Measurements from ENCODE around the gene INPP5B.
"Not testable (repeated sequence)": the region's sequence is repeated elsewhere in the genome, so short reads cannot be mapped to it uniquely, and the experiment has no call there.

Gene INPP5B

DNA sequence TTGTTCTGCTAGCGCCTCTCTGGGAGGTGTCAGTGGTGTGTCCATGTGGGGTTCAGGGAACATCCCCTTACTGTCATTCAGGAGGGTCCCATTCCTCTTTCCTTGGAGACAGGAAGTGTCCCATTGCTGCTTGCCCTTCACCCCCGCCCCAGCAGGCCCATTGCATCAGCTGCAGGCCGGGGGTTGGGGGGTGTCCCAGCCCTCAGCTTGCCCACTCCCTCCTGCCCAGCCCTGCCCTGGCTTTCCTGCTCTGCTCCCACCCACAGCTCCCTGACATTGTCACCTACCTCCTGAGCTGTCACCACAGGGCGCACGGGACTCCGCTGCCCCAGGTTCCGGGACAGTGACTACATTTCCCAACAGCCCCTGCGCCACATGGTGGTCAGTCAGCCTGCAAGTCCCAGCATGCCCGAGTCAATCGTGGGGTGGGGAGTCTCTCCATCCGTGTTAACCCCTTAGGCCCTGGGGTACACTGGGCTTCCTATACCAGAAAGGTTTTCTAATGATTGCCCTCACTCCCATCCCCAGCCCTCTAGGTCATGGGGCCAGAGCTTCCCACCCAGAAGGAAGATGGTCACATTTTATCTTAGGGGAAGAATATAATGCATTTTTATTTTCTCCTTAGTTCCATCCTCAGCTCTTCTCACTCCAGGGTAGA lies at the start of gene INPP5B:
Gene INPP5B (minus strand): TSS at position 351 of the 658 bp plus-strand sequence. CDS start 745 bp downstream, outside the sequence.
- no peak for DNase-seq

DNA sequence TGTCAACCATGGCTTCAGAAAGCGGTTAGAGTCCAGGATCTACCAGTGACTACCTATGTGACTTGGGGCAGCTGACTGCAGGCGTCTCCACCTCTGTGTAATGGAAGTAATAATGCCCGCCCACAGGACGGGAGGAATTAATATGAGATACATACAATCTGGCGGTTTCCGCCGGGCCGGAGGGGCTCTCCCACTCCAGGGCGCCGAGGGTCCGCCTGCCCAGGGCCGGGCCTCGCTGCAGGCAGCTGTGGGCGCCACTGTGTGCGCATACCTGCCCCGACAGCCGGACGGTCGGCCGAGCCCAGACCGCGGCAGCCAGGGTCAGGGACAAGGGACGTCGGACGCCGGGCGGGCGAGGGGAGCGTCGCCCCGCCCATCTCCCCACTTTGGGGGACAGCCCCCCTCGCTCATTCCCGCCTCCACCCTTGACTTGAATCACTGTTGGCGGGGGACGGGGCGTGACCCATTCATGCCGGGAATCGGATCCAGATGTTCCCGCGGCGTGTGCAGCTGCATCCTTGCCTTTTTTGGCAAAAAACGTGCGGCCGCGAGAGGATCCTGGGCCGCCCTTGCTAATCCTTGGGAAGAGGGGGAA lies 49.0 kb upstream of the INPP5B start:
- DNase-seq, result no peak

DNA sequence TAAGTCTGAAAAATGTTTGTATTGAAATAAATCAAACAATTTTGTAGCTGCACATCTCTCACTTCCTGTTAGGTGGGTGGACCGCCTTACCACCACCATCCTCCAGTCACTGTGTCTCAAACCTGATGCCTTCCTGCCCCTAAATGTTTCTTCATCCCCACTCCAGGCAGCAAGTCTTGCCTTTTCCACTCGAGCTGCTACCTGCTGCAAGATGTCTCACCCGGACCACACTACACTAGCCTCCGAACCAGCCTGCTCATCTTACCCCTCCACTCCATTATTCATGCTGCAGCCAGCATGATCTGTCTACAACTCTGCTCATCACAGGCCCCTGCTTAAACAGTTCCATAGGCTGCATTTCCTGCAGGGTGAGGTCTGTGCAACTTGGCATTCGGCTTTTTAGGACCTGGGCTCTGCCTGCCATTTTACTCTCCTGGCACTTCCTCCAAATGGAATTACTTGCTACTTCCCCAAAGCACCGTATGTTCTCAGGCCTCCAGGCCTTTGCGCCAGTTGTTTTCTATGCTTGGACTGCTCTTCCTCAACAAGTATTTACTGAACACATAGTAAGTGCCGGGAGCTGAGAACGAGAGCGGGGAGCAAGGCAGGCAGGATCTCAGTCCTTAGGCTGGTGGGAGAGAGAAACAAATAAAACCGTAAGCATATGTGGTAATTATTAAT lies 48.2 kb upstream of the INPP5B start:
- DNase-seq, result no peak

DNA sequence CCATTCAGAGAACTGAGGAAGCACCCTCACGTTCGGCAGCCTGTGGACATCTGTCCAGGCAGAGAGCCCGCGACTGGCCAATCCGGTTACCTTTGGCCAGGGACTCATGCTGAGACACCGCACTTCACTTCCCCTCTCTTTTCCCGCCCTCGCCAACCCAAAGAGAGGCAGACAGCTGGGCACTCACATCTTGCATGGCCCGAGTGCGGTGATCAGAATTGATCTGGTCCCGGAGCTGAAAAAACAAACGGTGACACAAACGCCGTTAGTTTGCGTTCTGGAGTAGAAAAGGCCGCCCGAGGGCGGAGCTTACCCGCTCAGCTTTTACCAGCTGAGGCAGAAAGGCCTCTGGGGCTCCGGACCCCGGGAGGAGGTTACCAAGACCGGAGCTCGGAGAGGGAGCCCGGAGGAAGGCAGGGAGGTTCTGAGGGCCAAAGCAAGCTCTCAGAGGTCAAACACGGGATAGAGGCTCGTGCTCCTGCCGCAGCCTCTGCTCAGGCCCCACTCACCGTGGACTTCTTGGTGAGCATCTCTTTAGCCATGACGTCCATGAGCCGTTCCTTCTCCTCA lies 42.6 kb upstream of the INPP5B start:
- DNase-seq, result no peak

DNA sequence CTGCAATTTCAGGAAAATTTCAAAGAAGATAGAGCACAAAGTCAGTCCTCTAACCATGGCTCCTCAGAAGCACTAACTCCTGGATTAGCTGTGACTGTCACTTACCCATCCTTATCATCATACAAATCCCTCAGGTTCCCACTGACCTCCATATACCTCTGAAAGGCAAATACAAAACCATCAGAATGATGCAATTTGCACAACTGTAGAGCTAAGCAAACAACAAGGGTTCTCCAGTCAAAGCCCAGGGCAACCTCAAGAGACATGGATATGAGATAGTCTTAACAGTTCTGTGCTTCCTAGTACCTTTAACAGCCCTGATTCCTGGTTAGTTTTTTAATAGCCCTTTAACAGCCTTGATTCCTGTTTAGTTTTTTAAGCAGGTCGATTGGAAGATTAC lies 40.8 kb upstream of the INPP5B start:
- no peak for DNase-seq

DNA sequence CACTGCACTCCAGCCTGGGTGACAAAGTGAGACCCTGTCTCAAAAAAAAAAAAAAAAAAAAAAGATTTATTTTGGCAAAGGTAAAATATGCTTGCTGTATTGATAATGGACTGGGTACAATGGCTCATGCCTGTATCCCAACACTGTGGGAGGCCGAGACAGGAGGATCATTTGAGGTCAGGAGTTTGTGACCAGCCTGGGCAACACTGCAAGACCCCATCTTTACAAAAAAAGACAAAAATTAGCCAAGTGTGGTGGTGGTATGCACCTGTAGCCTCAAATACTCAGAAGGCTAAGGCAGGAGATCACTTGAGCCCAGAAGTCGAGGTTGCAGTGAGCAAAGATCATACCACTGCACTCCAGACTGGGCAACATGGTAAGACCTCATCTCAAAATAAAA lies 36.7 kb upstream of the INPP5B start:
- DNase-seq, result no peak

DNA sequence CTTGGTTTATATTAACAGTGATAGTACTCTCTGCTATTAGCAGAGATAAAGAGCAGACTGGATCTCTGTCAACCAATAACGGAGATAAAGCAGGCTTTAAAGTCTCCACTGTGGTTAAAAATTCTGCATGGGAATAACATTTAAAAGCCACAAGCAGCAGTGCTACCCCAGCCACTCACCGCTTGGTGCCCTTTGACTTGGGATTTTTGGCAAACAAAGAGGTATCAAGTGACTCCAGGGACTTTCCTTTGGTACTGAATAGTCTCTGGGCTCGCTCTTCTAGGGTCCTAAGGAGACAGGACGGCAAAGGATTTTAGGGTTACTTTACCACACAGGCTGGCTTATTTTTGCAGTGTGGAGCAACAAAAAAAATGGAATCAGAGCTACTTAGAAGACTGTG lies 31.7 kb upstream of the INPP5B start:
- DNase-seq, result no peak

DNA sequence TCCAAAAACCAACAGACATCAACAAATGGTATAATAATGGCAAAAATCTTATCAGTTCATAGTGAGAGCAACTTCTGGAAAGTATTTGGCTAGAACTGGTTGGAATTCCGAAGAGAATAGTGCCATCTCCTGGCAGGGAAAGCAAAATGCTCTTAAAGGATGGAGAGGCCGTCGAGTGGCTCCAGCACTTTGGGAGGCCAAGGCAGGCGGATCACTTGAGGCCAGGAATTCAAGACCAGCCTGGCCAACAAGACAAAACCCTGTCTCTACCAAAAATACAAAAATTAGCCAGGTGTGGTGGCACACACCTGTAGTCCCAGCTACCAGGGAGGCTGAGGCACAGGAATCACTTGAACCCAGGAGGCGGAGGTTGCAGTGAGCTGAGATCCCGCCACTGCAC lies 28.2 kb upstream of the INPP5B start:
- DNase-seq, result not testable (repeated sequence)

DNA sequence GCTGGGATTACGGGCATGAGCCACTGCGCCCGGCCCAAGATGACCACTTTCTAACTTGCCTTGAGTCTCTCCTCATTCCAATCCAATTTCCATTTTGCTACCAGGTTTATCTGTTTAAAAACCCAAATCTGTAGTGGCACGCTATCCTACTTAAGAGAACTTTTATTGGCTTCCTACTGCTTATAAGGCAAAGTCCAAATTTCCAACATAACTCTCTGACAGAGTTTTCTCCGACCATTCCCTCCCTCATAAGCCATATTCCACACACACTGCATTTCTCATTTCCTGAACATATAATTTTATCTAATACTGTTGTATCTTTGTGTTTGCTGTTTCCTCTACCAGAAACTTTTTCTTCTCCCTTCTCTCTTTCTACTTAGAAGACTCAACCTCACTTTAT lies 27.7 kb upstream of the INPP5B start:
- no peak for DNase-seq

DNA sequence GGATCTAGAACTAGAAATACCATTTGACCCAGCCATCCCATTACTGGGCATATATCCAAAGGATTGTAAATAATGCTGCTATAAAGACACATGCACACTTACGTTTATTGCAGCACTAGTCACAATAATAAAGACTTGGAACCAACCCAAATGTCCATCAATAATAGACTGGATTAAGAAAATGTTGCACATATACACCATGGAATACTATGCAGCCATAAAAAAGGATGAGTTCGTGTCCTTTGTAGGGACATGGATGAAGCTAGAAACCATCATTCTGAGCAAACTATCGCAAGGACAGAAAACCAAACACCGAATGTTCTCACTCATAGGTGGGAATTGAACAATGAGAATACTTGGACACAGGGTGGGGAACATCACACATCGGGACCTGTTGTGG lies 26.8 kb upstream of the INPP5B start:
- not testable (repeated sequence) for DNase-seq

DNA sequence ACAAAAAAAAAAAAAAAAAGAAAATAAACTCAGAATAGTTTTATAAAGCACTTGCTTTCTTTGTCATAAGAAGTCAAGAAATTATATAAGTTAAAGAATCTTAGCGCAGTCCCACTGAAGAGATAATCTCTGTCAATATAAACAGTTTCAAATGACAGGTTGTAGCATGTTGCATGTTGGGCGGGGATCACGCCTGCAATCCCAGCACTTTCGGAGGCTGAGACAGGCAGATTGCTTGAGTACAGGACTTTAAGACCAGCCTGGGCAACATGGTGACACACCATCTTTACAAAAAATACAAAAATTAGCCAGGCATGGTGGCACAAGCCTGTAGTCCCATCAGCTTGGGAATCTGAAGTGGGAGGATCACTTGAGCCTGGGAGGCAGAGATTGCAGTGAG lies 18.4 kb upstream of the INPP5B start:
- DNase-seq, result no peak

DNA sequence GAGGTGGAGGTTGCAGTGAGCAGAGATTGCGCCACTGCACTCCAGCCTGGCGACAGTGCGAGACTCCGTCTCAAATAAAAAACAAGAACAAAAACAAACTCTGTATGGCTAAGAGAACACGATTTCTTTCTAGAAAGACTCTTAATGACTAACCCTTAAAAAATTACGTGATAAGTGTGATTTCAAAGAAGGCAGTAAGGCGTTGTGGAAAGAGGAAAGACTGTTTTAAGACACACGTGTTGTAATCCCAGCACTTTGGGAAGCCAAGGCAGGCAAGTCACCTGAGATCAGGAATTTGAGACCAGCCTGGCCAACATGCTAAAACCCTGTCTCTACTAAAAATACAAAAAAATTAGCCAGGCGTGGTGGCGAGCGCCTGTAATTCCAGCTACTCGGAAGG lies 17.3 kb upstream of the INPP5B start:
- not testable (repeated sequence) for DNase-seq

DNA sequence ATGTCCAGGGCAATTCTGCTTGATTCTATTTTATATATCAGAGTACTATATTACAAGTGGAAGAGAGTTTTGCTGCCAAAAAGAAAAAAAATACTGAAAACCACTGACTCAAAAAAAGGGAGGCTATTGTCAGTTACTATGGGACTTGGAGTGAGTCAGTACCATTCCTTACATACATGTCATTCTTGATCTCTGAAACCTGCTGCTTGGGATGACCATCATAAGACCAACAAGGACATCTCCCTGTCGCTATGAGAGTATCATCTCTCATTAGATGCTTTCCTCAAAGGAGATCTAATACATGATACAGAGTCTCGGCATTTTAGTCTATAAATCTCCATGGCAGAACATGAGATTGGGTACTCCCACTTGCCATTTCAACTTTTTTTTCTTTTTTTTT lies 11.8 kb upstream of the INPP5B start:
- DNase-seq, result no peak

DNA sequence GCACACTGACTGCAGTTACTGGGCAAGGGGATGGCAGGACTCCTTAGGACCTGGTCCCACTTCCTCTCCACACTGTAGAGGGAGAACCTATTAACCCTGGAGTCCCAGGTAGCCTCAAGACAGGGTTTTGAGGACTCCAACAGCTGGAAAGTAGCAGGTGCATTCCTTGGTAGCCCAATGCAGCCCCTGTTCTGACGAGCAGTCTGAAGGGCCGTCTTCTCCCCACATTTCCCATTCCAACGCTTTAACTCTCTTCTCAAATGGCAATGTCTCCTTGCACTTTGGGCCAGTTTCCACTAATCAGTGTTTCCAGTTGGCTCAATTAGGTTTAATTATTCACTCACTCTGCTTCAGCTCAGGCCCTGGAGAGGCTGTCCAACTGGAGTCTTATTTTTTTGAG lies 8.8 kb upstream of the INPP5B start:
- DNase-seq, result no peak

DNA sequence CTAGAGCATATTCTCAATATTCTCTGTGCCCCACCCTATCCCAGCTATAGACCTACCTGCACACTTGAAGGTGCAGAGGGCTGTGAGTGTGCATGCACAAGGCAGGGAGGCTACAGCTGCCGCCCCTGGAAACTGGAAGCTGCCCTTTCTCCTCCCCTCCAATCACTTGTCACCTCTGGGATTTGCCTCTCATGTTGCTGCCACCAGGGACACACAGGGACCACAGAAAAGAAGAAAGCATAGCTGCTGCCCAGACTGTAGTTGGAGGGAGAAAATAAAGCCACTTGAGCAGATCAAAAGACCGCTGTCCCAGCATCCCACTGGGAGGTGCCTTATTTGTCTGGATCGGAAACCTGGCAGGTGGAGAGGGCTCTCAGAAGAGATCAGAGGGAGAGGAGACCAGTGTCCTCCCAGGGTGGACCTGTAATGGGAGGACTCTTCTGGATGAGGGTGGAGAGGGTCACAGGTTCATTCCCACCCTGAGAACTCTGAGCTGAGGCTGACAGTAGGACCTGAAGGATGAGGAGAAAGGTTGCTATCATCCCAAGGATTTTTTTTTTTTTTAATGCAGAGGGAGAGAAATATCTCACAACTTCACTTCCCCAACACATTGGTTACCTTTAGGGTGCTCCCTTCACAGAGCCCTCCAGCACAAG lies 7.6 kb upstream of the INPP5B start:
- DNase-seq, result no peak

DNA sequence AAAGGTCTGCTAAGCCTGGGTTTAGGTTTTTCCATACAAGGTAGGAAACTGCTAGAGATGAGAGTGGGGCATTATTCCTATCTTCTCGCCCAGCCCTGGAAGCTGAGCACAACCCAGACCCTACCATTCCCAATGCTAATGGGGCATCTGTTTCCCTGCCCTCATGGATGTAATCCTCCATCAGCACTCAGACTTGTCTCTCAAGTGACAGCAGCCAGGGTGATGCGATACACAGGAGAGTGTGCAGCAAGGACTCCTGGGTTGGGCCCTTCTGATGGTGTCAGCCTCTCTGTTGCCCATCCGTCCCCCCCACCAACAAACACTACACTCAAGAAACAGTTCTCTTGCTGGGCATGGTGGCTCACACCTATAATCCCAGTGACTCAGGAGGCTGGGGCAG lies 5.9 kb upstream of the INPP5B start:
- DNase-seq, result no peak

DNA sequence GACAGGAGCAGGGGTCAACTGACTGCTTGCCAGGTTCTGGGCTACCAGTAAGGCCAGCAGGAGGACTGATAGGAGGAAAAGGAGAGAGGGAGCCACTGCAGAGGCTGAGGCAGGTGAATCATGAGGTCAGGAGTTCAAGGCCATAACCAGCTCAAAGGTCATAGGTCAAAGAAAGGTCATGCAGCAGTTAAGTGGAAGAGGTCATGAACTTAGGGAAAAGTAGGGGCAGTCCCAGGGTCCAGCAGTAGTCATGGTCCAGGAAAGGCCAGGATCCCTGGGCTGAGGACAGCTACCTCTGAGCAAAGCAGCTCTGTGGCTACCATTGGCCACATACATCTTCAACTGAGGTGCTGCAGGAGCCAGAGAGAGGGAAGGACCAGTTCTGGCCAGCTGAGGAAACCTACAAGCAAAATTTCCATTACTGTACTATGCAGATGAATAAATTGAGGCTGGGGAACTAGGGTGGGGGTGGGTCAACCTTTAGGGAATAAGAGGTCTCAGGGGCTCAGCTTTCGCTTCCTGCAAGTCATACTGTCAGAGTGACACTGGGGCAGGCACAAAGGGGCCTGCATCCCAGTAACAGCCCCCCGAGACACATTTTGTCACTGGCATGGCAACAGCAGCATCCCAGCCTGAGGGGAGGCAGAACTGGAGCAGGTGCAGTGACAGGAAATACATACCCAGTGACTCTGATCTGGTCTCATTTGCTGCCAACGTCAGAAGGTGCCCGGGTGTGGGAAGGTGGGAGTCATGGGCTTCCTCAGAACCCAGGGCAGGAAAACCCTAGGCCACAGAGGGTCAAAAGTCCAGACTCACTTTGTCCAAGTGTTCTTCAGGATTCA lies 5.2 kb upstream of the INPP5B start:
- DNase-seq, result no peak

DNA sequence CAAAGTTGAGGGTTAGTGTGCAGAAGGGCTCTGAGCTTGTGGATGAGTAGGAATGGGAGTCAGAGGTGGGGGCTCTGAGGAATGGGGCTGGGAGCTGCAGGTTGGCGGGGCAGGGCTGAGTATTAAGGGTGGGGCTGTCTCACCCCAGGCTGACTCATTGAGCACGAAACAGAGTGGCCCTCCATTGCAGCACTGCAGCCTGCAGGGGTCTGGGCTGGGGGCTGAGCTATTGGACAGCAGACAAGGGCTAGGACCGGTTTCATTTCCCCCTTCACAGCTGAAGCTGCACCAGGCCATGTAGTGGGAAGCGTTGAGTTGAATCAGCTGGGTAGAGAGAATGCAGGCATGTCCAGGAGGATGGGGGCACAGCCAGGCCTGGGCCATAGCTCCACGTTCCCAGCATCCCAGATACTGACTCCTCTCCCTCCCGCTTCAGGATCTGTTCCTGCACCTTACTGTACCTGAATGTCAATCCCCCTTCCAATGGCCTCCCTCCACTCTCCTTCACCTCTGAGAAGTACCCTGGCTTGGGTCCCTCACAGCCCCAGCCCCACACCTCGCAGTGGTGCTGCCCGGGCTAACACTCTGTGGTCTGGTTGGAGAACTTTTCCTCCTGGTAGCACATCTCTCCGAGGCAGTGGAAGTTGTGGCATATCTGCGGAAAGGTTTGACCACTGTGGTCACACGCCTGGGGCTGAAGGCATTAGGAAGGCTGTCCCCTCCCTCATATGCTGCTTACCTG lies 4.4 kb upstream of the INPP5B start:
- DNase-seq, result no peak

DNA sequence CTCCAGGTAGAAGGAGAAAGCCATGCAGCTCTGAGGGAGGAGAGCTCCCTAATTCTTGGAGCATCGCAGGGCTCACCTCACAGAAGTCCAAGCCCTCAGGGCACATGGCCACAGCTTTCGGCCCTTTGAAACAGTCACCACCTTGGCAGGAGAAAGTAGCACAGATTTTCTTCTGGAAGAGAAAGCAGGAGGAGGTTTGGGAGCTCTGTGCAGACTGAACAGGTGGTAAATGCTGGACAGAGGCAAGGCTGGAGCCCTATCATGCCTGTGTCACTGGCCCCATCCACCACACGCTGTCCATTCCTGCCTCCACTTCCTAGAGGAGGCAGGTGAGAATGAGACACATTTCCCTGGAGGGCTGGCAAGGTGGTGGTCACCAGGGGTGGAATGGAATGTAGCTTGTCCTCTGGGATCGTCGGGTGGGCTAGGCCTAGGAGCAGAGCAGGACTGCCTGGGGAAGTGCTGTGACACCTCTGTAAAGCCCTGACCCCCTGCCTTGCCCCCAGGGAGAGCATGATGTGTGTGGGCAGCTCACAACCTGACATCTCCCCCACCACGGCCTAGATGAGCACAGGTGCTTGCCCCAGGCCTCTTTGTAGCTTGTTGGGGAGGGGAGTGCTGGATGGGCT lies 2.8 kb upstream of the INPP5B start:
- no peak for DNase-seq

DNA sequence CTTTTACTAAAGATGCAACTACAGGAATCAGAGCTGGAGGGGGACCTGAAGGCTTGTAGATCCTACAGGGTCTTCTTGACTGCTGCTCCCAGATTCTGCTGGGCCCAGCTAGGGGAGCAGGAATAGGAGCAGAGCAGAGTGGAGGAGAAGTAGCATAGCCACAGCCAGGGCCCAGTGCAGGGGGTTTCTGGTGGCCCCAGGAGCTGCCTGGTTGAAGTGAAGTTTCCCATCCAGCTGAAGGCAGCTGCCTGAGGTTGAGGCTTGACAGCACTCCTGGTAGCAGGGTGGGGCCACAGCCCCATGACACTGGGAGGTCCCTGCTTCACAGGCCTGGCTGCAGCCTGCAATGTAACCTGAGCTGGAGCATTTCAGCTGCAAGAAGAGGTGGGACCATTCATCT lies 2.0 kb upstream of the INPP5B start:
- DNase-seq, result no peak

DNA sequence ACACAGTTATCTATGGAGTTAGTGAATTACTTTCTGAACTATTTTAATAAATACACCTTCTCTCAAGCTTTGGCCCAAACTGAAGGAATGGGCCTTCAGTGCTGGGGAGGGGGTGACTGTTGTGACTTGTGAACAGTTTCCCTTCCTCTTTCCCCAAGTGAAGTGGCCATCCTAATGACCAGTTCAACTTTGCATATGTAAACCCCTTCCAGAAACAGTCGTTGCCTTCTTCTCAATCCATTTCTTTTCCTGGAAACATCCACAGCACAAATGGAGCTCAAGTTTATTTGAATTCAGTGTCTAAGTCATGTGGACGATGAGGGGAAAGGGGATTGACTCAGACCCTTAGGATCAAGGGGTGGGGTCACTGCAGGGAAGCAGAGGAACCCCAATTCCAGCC lies 1.3 kb upstream of the INPP5B start:
- DNase-seq, result no peak
